ENCODE measurements around the gene FAM151B. TPM values are rescaled to one million over a fixed set of nuclear protein-coding genes. Genes with fewer than 3 reads are reported as not detected.

Gene FAM151B
- total RNA-seq, 2 experiments from 2014 or later = 0.25 TPM; not detected in 1

- TF ChIP-seq, protein P1, sequence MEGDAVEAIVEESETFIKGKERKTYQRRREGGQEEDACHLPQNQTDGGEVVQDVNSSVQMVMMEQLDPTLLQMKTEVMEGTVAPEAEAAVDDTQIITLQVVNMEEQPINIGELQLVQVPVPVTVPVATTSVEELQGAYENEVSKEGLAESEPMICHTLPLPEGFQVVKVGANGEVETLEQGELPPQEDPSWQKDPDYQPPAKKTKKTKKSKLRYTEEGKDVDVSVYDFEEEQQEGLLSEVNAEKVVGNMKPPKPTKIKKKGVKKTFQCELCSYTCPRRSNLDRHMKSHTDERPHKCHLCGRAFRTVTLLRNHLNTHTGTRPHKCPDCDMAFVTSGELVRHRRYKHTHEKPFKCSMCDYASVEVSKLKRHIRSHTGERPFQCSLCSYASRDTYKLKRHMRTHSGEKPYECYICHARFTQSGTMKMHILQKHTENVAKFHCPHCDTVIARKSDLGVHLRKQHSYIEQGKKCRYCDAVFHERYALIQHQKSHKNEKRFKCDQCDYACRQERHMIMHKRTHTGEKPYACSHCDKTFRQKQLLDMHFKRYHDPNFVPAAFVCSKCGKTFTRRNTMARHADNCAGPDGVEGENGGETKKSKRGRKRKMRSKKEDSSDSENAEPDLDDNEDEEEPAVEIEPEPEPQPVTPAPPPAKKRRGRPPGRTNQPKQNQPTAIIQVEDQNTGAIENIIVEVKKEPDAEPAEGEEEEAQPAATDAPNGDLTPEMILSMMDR (IDR thresholded peaks at IDR 0.05) = no peak
- Mint-ChIP-seq H3K36me3 (ENCODE audit: low read depth) (no peaks in the 10 kb centered on the region), H3K9me3 (no peaks in the 10 kb centered on the region), H3K4me3 (no peak overlapping the region), H3K27me3 (peaks cover 2% of the 10 kb centered on the region), H3K4me1 (ENCODE audit: low read depth) (no peaks in the 10 kb centered on the region), H3K27ac (no peak overlapping the region)
- intact Hi-C loops (cut with micrococcal nuclease) = no loop called here
- no peak for DNase-seq
- ATAC-seq = no peak
- ChIA-PET POLR2A (no interaction called here), CTCF (no interaction called here)
These were observed 8.0 kb downstream of the FAM151B start for GRCh38 chr5:80495891-80496290.

GRCh38 chr5:80502800-80503199 is 14.9 kb downstream of the FAM151B start:
- DNase-seq (no peak), ATAC-seq (no peak)
- CTCF ChIA-PET = no interaction called here
- intact Hi-C loops (cut with micrococcal nuclease) = no loop called here
- H3K36me3 Mint-ChIP-seq (ENCODE audit: low read depth) = no peaks in the 10 kb centered on the region
- no peak overlapping the region for H3K27ac Mint-ChIP-seq
- no peaks in the 10 kb centered on the region for H3K27me3 Mint-ChIP-seq
- H3K9me3 Mint-ChIP-seq = no peaks in the 10 kb centered on the region
- no peak overlapping the region for H3K4me3 Mint-ChIP-seq
- POLR2A ChIA-PET = no interaction called here
- H3K4me1 Mint-ChIP-seq (ENCODE audit: low read depth) = no peaks in the 10 kb centered on the region
- TF ChIP-seq, protein P1 (IDR thresholded peaks at IDR 0.05) = no peak

- no peaks in the 10 kb centered on the region for H3K9me3 Mint-ChIP-seq
- ATAC-seq (no peak), DNase-seq (no peak)
- no peaks in the 10 kb centered on the region for H3K36me3 Mint-ChIP-seq (ENCODE audit: low read depth)
- TF ChIP-seq, protein P1 (IDR thresholded peaks at IDR 0.05) = no peak
- H3K4me3 Mint-ChIP-seq = no peak overlapping the region
- ChIA-PET CTCF (no interaction called here), POLR2A (no interaction called here)
- H3K27me3 Mint-ChIP-seq = no peaks in the 10 kb centered on the region
- no peak overlapping the region for H3K27ac Mint-ChIP-seq
- intact Hi-C loops (cut with micrococcal nuclease) = no loop called here
- no peaks in the 10 kb centered on the region for H3K4me1 Mint-ChIP-seq (ENCODE audit: low read depth)
These were observed 15.7 kb downstream of the FAM151B start for GRCh38 chr5:80503641-80504040.

- DNase-seq = no peak
- intact Hi-C loops (cut with micrococcal nuclease) = no loop called here
- H3K36me3 Mint-ChIP-seq (ENCODE audit: low read depth) = no peaks in the 10 kb centered on the region
- TF ChIP-seq, protein P1 (IDR thresholded peaks at IDR 0.05) = no peak
- no peaks in the 10 kb centered on the region for H3K9me3 Mint-ChIP-seq
- no peak for ATAC-seq
- H3K27me3 Mint-ChIP-seq = no peaks in the 10 kb centered on the region
- POLR2A ChIA-PET = no interaction called here
- H3K4me3 Mint-ChIP-seq = no peak overlapping the region
- H3K27ac Mint-ChIP-seq = no peak overlapping the region
- no peaks in the 10 kb centered on the region for H3K4me1 Mint-ChIP-seq (ENCODE audit: low read depth)
- CTCF ChIA-PET = no interaction called here
These were observed 16.9 kb downstream of the FAM151B start for GRCh38 chr5:80504833-80505232.

DNA sequence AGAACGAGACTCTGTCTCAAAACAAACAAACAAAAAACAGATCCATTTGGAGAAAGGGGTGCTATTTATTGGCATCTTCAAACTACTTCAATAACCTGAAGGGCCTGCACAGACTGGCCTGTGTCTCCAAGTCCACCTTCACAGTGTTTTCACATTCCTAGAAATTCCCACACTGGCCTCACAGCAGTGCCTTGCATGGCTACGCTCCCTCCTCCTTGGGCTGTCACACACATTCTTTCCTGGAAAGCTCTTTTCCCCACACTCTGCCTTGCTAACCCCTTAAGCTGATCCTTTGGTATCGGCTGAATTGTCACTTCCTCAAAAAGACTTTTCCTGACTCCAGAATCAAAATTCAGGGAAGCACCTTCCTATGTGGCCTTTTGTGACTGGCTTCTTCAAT is 19.8 kb downstream of the FAM151B start:
- no peaks in the 10 kb centered on the region for H3K36me3 Mint-ChIP-seq (ENCODE audit: low read depth)
- ATAC-seq (no peak), DNase-seq (no peak)
- H3K4me3 Mint-ChIP-seq = no peak overlapping the region
- TF ChIP-seq, protein P1 (IDR thresholded peaks at IDR 0.05) = no peak
- no peaks in the 10 kb centered on the region for H3K4me1 Mint-ChIP-seq (ENCODE audit: low read depth)
- H3K27me3 Mint-ChIP-seq = no peaks in the 10 kb centered on the region
- ChIA-PET POLR2A (no interaction called here), CTCF (no interaction called here)
- no peak overlapping the region for H3K27ac Mint-ChIP-seq
- intact Hi-C loops (cut with micrococcal nuclease) = no loop called here
- no peaks in the 10 kb centered on the region for H3K9me3 Mint-ChIP-seq

Measured in activated CD8-positive, alpha-beta T cell treated with anti-CD3 and anti-CD28 coated beads for 36 hours (primary cell).